ENCODE data around the gene FADD. TPM values are rescaled to one million over a fixed set of nuclear protein-coding genes. Genes with fewer than 3 reads are reported as not detected.

Gene FADD
- total RNA-seq, 1 donor from 2014 or later = 21.3 TPM

- intact Hi-C loops (cut with DNase I) = no loop called here
- Histone ChIP-seq H3K9me3 (no peaks in the 10 kb centered on the region), H3K27ac (peak overlapping the region; percentile 93), H3K27me3 (no peaks in the 10 kb centered on the region), H3K4me1 (peaks cover 16% of the 10 kb centered on the region), H3K36me3 (peaks cover 29% of the 10 kb centered on the region), H3K4me3 (peak overlapping the region; percentile 84)
- TF ChIP-seq CTCF (IDR thresholded peaks at IDR 0.05) = no peak
- peak; percentile 62 for ATAC-seq
- DNase-seq = peak; percentile 69
Measured at GRCh38 chr11:70203751-70204465, 812 bp downstream of the FADD start.

- peak overlapping the region; percentile 84 for H3K4me3 ChIP-seq
- no peaks in the 10 kb centered on the region for H3K9me3 ChIP-seq
- no peaks in the 10 kb centered on the region for H3K27me3 ChIP-seq
- no peak for TF ChIP-seq CTCF (IDR thresholded peaks at IDR 0.05)
- peak; percentile 58 for DNase-seq
- ATAC-seq = no peak
- H3K4me1 ChIP-seq = peaks cover 16% of the 10 kb centered on the region
- H3K36me3 ChIP-seq = peaks cover 34% of the 10 kb centered on the region
- peak overlapping the region; percentile 93 for H3K27ac ChIP-seq
- intact Hi-C loops (cut with DNase I) = no loop called here
Measured at GRCh38 chr11:70204466-70204799, 1.3 kb downstream of the FADD start.

- peak; percentile 51 for DNase-seq
- no peak overlapping the region for H3K27ac ChIP-seq
Measured at GRCh38 chr11:70205049-70205725, 2.1 kb downstream of the FADD start.

DNA sequence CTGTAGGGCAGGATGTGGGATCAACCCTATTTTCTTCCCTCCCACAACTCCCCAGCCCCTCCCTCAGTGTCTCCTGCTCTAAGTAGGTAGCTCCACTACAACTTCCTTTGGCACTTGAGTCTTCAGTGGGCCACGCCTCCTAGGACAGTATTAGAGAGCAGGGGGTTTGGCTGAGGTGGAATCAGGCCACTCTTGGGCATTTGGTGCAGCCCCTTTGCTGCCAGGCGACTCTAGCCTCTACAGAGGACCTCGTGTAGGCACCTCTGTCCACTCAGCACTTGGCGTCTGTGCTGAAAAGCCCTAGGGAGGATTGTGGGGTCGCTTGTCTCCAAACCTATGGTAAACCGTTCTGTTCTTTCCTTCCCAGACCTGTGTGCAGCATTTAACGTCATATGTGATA is 2.7 kb downstream of the FADD start:
- H3K27ac ChIP-seq = no peak overlapping the region
- TF ChIP-seq CTCF (IDR thresholded peaks at IDR 0.05) = no peak
- H3K36me3 ChIP-seq = peaks cover 35% of the 10 kb centered on the region
- no peaks in the 10 kb centered on the region for H3K27me3 ChIP-seq
- H3K4me3 ChIP-seq = no peak overlapping the region
- ATAC-seq = no peak
- peaks cover 16% of the 10 kb centered on the region for H3K4me1 ChIP-seq
- intact Hi-C loops (cut with DNase I) = no loop called here
- H3K9me3 ChIP-seq = no peaks in the 10 kb centered on the region
- DNase-seq = peak; percentile 44

More at GRCh38 chr11:70205049-70205725, 2.1 kb downstream of the FADD start:
- H3K4me3 ChIP-seq = peak overlapping the region; percentile 84
- intact Hi-C loops (cut with DNase I) = no loop called here
- ATAC-seq = no peak
- TF ChIP-seq CTCF (IDR thresholded peaks at IDR 0.05) = no peak
- H3K9me3 ChIP-seq = no peaks in the 10 kb centered on the region
- H3K4me1 ChIP-seq = peaks cover 16% of the 10 kb centered on the region
- no peaks in the 10 kb centered on the region for H3K27me3 ChIP-seq
- H3K36me3 ChIP-seq = peaks cover 35% of the 10 kb centered on the region

GRCh38 chr11:70206226-70206981 is 3.3 kb downstream of the FADD start:
- no peak overlapping the region for H3K4me3 ChIP-seq
- no peaks in the 10 kb centered on the region for H3K9me3 ChIP-seq
- no peaks in the 10 kb centered on the region for H3K27me3 ChIP-seq
- no peak overlapping the region for H3K27ac ChIP-seq
- no peak for TF ChIP-seq CTCF (IDR thresholded peaks at IDR 0.05)
- peaks cover 35% of the 10 kb centered on the region for H3K36me3 ChIP-seq
- H3K4me1 ChIP-seq = peaks cover 16% of the 10 kb centered on the region
- no peak for ATAC-seq
- intact Hi-C loops (cut with DNase I) = no loop called here
- DNase-seq = peak; percentile 36

Measured in upper lobe of right lung (tissue), 1 donor.